Smooth muscle cell (in vitro differentiated cells): ENCODE data around the gene CTNNA1. TPM values are rescaled to one million over a fixed set of nuclear protein-coding genes. Genes with fewer than 3 reads are reported as not detected.
"Not testable (repeated sequence)": the region's sequence is repeated elsewhere in the genome, so short reads cannot be mapped to it uniquely, and the experiment has no call there.

Experiments
- DNase-seq: peaks from one replicate; lab custom pipeline; 2025; ENCODE audit not compliant: unreplicated experiment; lab: John Stamatoyannopoulos, UW
- H2AFZ ChIP-seq: fragments of 200-600 bp; sonication (generic); 2 replicates; pipeline ENCODE4 v1.6.0; 2016; ENCODE audit warnings: antibody characterized with exemption, low read depth, mild to moderate bottlenecking
- H3F3A ChIP-seq: fragments of 200-600 bp; sonication (generic); 2 replicates; pipeline ENCODE4 v1.6.0; 2017; ENCODE audit warnings: antibody characterized with exemption, low read depth
- H3K27ac ChIP-seq: fragments of 200-600 bp; sonication (generic); 2 replicates; pipeline ENCODE4 v1.5.1; 2016; ENCODE audit warnings: low read depth, mild to moderate bottlenecking
- H3K27me3 ChIP-seq: fragments of 200-600 bp; sonication (generic); 2 replicates; pipeline ENCODE4 v1.6.1; 2016; ENCODE audit warnings: low read depth, mild to moderate bottlenecking
- H3K36me3 ChIP-seq: fragments of 200-600 bp; sonication (generic); 2 replicates; pipeline ENCODE4 v1.5.1; 2016; ENCODE audit warnings: low read depth
- H3K4me1 ChIP-seq: fragments of 200-600 bp; sonication (generic); 2 replicates; pipeline ENCODE4 v1.5.1; 2016; ENCODE audit warnings: low read depth
- H3K4me2 ChIP-seq: fragments of 200-600 bp; sonication (generic); 2 replicates; pipeline ENCODE4 v1.6.0; 2016; ENCODE audit warnings: mild to moderate bottlenecking
- H3K4me3 ChIP-seq: fragments of 200-600 bp; sonication (generic); 2 replicates; pipeline ENCODE4 v1.5.1; 2016; ENCODE audit warnings: mild to moderate bottlenecking
- H3K79me2 ChIP-seq: fragments of 200-600 bp; sonication (generic); 2 replicates; pipeline ENCODE4 v1.6.0; 2016; ENCODE audit warnings: low read depth, mild to moderate bottlenecking
- H3K9ac ChIP-seq: fragments of 200-600 bp; sonication (generic); 2 replicates; pipeline ENCODE4 v1.6.0; 2016; ENCODE audit warnings: low read depth
- H3K9me3 ChIP-seq: fragments of 200-600 bp; sonication (generic); replicated peaks from 2 replicates; pipeline ENCODE4 v1.5.1; 2016; ENCODE audit warnings: low read depth
- H4K20me1 ChIP-seq: fragments of 200-600 bp; sonication (generic); 2 replicates; pipeline ENCODE4 v1.6.0; 2016; ENCODE audit warnings: low read depth
- WGBS: methylation state at CpG from one replicate; pipeline ENCODE4 v1.1.7; 2016; ENCODE audit warnings: low lambda C conversion rate; 5-methylcytosine and 5-hydroxymethylcytosine counted together
- polyA plus RNA-seq: library from polyadenylated mRNA; unstranded; fragments of >200 nt; fragmentation: Nextera tagmentation; extraction: Ambion mirVana; gene quantifications from 2 replicates; pipeline ENCODE4 v1.2.1, GENCODE V29; 2016
- total RNA-seq: library from RNA; depleted of rRNA; stranded (reverse); fragments of >200 nt; gene quantifications from 2 replicates; pipeline ENCODE4 v1.2.3, GENCODE V29; 2014
- TF ChIP-seq, protein P1 (sequence below): fragments of 200-600 bp; sonication (generic); IDR thresholded peaks from 2 replicates; pipeline ENCODE4 v1.5.1; 2017; ENCODE audit warnings: borderline replicate concordance, mild to moderate bottlenecking, antibody characterized with exemption; ENCODE audit not compliant: insufficient read depth, poor library complexity, severe bottlenecking

CTNNA1 gene
- total and polyA plus RNA-seq, 2 experiments from 2014 or later: 149 to 251 TPM

DNA sequence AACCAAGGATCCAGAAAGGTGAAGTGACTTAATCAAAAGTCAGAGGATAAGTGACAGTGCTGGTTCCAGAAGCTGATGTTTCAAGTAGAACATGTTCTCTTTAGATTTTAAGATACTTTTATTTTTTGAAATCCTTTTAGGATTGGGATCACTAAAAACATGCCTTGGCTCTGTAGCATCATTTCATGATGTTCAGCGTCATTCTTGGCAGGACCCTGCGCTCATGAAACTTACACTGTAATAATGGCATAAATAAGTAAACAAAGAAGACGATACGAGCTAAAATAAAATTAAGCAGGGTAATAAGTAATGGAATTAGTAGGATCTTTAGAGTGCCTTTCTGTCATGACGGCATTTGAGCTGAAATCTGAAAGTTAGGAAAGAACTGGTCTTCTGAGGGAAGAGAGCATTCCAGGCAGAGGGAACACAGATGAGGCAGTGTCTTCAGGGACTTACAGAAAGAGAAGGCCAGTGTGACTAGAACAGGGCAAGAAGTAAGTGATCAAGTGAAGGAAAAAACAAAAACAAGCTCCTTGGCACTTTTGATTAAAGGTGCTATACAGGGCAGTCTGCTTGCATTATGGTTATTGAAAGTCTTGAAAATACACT, 19.9 kb downstream of the CTNNA1 start:
- no peak for DNase-seq
- Histone ChIP-seq H3K4me3 (no peak overlapping the region), H4K20me1 (peaks cover 84% of the 10 kb centered on the region), H3K4me1 (no peaks in the 10 kb centered on the region), H3K79me2 (peaks cover 84% of the 10 kb centered on the region), H3K9ac (no peak overlapping the region), H3K27ac (peak overlapping the region; percentile 29), H3K36me3 (peaks cover under 1% of the 10 kb centered on the region), H2AFZ (no peak overlapping the region), H3F3A (peaks cover 9% of the 10 kb centered on the region), H3K9me3 (no peaks in the 10 kb centered on the region), H3K4me2 (no peak overlapping the region), H3K27me3 (no peaks in the 10 kb centered on the region)
- WGBS: 92% methylated on average over 5 of the region's 5 CpGs
- TF ChIP-seq, protein P1, sequence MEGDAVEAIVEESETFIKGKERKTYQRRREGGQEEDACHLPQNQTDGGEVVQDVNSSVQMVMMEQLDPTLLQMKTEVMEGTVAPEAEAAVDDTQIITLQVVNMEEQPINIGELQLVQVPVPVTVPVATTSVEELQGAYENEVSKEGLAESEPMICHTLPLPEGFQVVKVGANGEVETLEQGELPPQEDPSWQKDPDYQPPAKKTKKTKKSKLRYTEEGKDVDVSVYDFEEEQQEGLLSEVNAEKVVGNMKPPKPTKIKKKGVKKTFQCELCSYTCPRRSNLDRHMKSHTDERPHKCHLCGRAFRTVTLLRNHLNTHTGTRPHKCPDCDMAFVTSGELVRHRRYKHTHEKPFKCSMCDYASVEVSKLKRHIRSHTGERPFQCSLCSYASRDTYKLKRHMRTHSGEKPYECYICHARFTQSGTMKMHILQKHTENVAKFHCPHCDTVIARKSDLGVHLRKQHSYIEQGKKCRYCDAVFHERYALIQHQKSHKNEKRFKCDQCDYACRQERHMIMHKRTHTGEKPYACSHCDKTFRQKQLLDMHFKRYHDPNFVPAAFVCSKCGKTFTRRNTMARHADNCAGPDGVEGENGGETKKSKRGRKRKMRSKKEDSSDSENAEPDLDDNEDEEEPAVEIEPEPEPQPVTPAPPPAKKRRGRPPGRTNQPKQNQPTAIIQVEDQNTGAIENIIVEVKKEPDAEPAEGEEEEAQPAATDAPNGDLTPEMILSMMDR: no peak

DNA sequence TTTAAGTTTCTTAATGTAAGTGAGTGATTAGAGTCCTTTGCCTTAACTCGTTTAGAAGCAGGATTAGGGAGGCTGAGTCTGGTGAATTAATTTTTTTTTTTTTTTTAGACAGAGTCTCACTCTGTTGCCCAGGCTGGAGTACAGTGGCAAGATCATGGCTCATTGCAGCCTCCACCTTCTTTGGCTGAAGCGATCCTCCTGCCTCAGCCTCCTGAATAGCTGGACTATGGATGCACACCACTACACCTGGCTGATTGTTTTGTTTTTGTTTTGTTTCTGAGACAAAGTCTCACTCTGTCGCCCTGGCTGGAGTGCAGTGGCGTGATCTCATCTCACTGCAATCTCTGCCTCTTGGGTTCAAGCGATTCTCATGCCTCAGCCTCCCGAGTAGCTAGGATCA, 20.4 kb downstream of the CTNNA1 start:
- H3K4me2 ChIP-seq: not testable (repeated sequence)

DNA sequence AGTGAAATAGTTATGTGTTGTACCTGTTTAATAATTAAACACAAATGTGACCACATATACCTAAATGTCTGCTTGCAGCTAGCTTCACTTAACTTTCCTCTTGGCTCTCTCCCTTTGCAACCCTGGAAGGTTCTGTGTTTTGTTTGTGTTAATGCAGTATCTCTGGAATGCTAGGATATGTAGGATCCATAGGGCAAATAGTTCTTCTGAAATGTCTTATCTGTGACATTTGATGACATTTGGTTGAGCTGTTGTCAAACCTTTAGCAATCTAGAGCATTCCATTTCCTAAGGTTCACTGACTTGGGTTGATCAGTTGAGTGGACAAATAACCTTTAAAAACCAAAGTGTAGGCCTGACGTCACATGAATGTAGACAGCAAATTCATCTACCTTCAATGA, 21.8 kb downstream of the CTNNA1 start:
- Histone ChIP-seq H3K4me3 (no peak overlapping the region), H3K27ac (no peak overlapping the region), H3K4me2 (no peak overlapping the region), H3K9ac (no peak overlapping the region), H3K79me2 (peaks cover 84% of the 10 kb centered on the region), H3F3A (peaks cover 8% of the 10 kb centered on the region), H4K20me1 (peaks cover 84% of the 10 kb centered on the region), H3K36me3 (peaks cover 7% of the 10 kb centered on the region), H2AFZ (no peak overlapping the region), H3K4me1 (no peaks in the 10 kb centered on the region), H3K27me3 (no peaks in the 10 kb centered on the region), H3K9me3 (no peaks in the 10 kb centered on the region)
- TF ChIP-seq, protein P1: no peak
- DNase-seq: no peak
- 88% methylated on average over 1 of the region's 1 CpG for WGBS

More for the DNA sequence above, 20.4 kb downstream of the CTNNA1 start:
- not testable (repeated sequence) for H3K4me3 ChIP-seq, H2AFZ ChIP-seq, H3K9ac ChIP-seq, H3F3A ChIP-seq, DNase-seq, H3K27me3 ChIP-seq, H3K4me1 ChIP-seq, H3K27ac ChIP-seq, H3K9me3 ChIP-seq, H3K36me3 ChIP-seq
- WGBS: 94% methylated on average over 6 of the region's 6 CpGs
- peaks cover 84% of the 10 kb centered on the region for H4K20me1 ChIP-seq
- peaks cover 84% of the 10 kb centered on the region for H3K79me2 ChIP-seq

DNA sequence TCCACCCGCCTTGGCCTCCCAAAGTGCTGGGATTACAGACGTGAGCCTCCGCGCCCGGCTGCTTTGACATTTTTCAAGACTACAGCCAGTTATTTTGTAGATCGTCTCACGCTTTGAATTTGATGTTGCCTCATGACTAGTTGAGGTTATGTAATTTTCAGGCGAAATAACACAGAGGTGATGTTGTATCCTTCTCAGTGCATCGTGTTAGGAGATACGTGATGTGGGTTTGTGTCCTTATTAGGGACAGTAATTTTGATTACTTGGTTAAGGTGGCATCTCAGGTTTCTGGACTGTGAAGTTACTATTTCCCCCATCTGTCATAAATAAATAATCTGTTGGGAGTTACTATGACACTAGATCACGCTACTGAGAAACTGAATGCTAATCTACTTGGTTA, 25.0 kb downstream of the CTNNA1 start:
- 99% methylated on average over 11 of the region's 11 CpGs for WGBS

More for the DNA sequence above, 25.0 kb downstream of the CTNNA1 start:
- Histone ChIP-seq H3K4me3 (no peak overlapping the region), H3K79me2 (peaks cover 84% of the 10 kb centered on the region), H4K20me1 (peaks cover 84% of the 10 kb centered on the region), H3K9ac (no peak overlapping the region), H3K27ac (no peak overlapping the region), H3K4me2 (no peak overlapping the region), H3K4me1 (no peaks in the 10 kb centered on the region), H2AFZ (no peak overlapping the region), H3F3A (peaks cover 4% of the 10 kb centered on the region), H3K27me3 (no peaks in the 10 kb centered on the region), H3K36me3 (peaks cover 14% of the 10 kb centered on the region), H3K9me3 (no peaks in the 10 kb centered on the region)
- TF ChIP-seq, protein P1: no peak
- no peak for DNase-seq
